Activated naive CD4-positive, alpha-beta T cell treated with anti-CD3 and anti-CD28 coated beads, Interleukin-2, amount 50 U/mL, for 72 hours (primary cell): ENCODE measurements around the gene GDAP1L1. TPM values are rescaled to one million over a fixed set of nuclear protein-coding genes. Genes with fewer than 3 reads are reported as not detected.
"Not testable (repeated sequence)": the region's sequence is repeated elsewhere in the genome, so short reads cannot be mapped to it uniquely, and the experiment has no call there.

Source experiments
- ATAC-seq, 2 donors: fragments of 150-1000 bp; cut with Tn5 transposase; 2 replicates each; pipeline ENCODE4 v1.10.0; 2021; ENCODE audit warnings: mild to moderate bottlenecking in 2 of 2, moderate library complexity in 2 of 2
- DNase-seq, 2 donors: peaks; one replicate each; pipeline ENCODE4 v3.0.0; 2021 to 2022; ENCODE audit warnings: low spot score in 2 of 2
- H3K27ac Mint-ChIP-seq, 2 donors: one replicate each; pipeline ENCODE4 v1.8.0; 2022; ENCODE audit warnings: mild to moderate bottlenecking in 2 of 2, mixed read lengths in 2 of 2
- H3K36me3 Mint-ChIP-seq, 2 donors: one replicate each; pipeline ENCODE4 v1.8.0; 2022; ENCODE audit warnings: mixed read lengths in 2 of 2
- H3K9me3 Mint-ChIP-seq, 2 donors: one replicate each; pipeline ENCODE4 v1.8.0; 2022; ENCODE audit warnings: mixed read lengths in 2 of 2
- total RNA-seq, 2 donors: library from RNA; stranded (reverse); gene quantifications; one replicate each; pipeline ENCODE4 v1.2.3, GENCODE V29; 2022

GDAP1L1 gene
- total RNA-seq, 2 donors from 2014 or later = not detected

DNA sequence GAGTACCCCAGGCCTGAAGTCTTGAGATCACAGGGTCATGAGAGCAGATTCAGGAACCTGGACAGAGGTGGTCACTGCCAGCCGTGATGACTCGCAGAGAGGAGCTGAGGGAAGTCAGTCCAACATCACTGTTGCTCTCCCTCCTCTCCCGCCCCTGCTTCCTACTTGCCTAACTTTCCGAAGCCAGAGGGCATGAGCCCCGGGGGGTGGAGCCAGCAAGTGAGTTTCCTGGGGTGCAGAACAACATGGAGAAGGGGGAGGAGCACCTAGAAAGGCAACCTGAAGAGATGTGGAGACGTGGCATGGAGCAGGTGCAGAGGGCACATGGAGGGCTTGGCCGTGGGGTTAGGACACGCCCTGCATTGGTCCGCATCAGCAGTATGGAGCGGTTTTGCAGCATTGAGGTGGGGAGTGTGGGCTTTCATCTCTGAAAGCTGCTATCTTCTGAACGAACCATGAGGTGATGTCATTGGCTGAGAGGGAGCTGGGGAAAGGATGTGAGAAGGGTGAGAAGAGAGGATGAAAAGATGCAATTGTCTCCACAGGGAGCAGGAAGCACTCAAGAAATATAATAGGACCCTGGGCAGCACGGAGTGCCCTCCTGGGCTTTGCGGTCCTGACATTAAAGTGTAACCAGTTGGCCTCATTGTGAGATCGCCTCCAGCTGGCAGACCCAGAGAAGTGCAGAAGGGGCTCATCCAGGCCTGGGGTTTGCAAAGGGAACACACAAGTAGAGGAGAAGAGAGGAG lies 25.0 kb downstream of the GDAP1L1 start:
- Mint-ChIP-seq H3K36me3 (no peaks in the 10 kb centered on the region), H3K27ac (no peak overlapping the region), H3K9me3 (no peaks in the 10 kb centered on the region)
- peak in 1 of 2 donors; percentile 8 for DNase-seq
- peak in 1 of 2 donors; percentile 22 for ATAC-seq

DNA sequence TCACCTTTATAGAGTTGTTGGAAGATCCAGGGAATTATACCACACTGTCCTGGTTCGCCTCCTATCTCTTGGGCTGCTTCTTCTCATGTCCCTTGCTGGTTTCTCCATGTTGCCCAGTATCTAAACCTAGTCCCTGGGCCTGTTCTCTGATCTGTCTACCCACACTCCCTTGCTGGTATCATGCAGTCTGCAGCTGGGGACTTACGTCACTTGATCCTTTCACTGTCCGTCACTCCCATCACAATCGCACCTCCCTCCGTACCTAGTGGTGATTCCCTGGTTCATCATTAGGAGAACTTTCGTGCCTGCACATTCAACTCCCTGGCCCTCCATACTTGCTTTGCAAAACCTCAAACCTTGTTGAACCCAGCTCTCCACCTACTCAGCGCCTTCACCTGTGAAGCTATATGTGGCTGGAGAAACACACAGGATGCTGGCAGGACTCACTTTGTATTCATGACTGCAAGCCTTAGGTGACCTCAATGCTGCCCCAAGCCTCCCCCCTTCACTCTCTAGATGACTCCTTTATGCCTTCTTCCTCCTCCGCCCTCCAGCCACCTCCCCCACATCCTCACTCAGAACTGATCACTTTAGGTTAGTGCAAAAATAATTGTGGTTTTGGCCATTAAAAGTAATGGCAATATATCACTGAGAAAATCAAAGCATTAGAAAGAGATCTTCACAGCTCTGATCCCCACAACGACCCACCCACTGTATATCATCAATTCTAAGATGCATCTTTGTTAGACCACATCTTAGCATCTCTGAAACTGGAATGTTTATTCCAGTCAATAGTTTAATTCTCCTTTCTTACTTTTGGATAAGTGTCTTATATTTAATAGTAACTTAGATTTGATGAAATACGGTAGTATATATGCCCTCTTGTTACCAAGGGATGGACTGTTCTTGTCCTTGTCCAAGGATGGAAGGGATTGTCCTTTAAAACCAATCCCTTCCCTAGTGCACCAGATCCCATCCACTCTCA lies 26.4 kb downstream of the GDAP1L1 start:
- ATAC-seq (no peak), DNase-seq (no peak)
- no peaks in the 10 kb centered on the region for H3K9me3 Mint-ChIP-seq
- H3K36me3 Mint-ChIP-seq = no peaks in the 10 kb centered on the region
- no peak overlapping the region for H3K27ac Mint-ChIP-seq

DNA sequence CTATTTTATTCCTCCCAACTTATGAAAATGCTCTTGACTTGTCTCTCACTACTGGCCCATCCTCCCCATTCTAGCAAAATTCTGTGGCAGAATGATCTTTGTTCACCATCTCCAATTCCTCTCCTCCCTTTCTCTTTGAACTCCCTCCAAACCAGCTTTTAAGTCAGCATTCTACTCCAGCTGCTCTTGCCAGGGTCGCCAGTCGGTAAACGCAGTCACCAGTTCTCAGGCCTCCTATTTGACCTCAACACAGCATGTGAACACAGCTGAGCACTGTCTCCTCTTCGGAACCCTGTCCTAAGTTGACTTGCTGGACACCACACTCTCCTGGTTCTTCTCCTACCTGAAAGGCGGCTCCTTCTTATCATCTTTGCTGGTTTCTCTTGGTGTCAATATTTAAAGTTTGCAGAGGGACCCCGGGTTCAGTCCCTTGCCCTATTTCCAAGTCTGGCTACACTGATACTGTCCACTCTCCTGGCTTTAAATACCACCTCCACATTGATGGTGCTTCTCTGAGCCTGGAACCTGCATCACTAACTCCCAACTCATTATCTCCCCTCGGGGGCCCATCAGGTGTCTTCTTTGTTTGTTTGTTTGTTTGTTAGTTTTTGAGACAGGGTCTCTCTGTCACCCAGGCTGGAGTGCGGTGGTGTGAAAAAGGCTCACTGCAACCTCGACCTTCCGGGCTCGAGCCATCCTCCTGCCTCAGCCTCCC lies 27.4 kb downstream of the GDAP1L1 start:
- ATAC-seq (no peak), DNase-seq (no peak)
- Mint-ChIP-seq H3K36me3 (no peaks in the 10 kb centered on the region), H3K27ac (no peak overlapping the region), H3K9me3 (no peaks in the 10 kb centered on the region)

DNA sequence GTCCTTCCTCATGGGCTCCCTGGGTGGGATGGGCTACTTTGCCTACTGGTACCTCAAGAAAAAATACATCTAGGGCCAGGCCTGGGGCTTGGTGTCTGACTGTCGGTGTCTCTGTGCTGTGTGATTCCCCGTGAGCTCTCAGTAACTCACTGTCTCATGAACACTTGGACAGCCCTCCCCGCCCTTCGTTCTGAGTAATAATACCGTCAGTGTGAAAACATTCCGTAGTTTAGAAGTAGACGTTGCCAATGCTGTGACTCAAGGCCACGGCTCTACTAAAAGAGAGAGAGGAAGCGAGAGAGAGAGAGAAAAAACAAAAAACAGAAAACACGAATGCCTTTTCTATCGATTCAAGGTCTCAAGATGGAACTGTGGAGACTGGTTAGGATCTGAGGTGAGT lies 32.1 kb downstream of the GDAP1L1 start:
- DNase-seq (no peak), ATAC-seq (no peak)
- H3K9me3 Mint-ChIP-seq = no peaks in the 10 kb centered on the region
- H3K27ac Mint-ChIP-seq = no peak overlapping the region
- no peaks in the 10 kb centered on the region for H3K36me3 Mint-ChIP-seq

DNA sequence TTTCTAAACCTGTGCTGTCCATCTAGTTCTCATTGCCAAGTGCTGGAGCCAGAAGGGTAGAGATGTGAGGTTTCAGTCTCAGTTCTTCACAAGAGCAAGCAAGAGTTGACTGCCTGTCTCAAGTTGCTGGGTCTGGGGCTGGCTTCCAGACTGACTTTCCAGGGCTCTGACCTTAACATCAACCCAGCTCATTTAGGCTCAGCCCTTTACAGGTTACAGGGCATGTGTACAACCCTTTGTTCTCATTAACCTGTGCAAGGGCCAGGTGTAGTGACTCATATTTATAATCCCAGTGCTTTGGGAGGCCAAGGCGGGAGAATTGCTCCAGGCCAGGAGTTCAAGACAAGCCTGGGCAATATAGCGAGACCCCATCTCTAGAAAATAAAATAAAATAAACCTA lies 33.3 kb downstream of the GDAP1L1 start:
- ATAC-seq (no peak), DNase-seq (no peak)
- no peaks in the 10 kb centered on the region for H3K9me3 Mint-ChIP-seq
- H3K36me3 Mint-ChIP-seq = no peaks in the 10 kb centered on the region
- H3K27ac Mint-ChIP-seq = no peak overlapping the region

DNA sequence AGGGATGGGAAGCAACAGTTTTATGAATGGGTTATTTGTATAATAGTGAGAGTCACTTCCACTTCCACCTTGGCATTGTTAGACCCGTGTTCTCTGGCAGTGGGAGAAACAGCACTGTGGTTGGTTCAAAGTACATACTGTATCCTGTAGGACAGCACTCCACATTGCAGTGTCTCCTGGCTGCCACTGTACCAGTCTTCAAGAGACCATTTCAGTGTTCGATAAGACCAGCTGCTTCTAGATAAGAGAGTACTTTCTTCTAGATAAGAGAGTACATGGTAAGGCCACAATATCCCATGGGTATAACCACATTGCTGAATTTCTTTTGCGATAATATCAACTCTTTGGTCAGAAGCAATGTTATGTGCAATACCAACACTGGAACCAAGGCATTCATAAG lies 35.1 kb downstream of the GDAP1L1 start:
- Mint-ChIP-seq H3K36me3 (no peaks in the 10 kb centered on the region), H3K27ac (no peak overlapping the region), H3K9me3 (no peaks in the 10 kb centered on the region)
- DNase-seq (no peak), ATAC-seq (no peak)

DNA sequence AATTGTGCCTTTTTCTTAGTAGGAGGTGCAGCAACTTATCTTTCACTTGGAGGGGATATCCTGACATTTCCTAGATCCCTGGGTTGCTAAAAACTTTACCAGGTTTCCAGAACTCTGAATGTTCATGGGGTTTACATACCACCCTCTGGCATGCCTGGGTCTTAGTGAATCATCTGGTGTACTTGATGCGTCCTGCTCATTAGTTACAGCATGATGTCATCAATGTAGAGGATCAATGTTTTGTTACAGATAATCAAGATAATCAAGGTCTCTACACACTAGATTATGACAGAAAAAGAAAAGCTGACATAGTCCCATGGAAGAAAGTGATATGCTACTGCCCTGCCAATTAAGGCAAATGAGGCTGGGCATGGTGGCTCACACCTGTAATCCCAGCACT lies 36.9 kb downstream of the GDAP1L1 start:
- no peak for ATAC-seq
- peaks cover 0 to 5% of the 10 kb centered on the region in 2 donors for H3K36me3 Mint-ChIP-seq
- H3K27ac Mint-ChIP-seq = no peak overlapping the region
- DNase-seq = no peak
- peaks cover 0 to 4% of the 10 kb centered on the region in 2 donors for H3K9me3 Mint-ChIP-seq

DNA sequence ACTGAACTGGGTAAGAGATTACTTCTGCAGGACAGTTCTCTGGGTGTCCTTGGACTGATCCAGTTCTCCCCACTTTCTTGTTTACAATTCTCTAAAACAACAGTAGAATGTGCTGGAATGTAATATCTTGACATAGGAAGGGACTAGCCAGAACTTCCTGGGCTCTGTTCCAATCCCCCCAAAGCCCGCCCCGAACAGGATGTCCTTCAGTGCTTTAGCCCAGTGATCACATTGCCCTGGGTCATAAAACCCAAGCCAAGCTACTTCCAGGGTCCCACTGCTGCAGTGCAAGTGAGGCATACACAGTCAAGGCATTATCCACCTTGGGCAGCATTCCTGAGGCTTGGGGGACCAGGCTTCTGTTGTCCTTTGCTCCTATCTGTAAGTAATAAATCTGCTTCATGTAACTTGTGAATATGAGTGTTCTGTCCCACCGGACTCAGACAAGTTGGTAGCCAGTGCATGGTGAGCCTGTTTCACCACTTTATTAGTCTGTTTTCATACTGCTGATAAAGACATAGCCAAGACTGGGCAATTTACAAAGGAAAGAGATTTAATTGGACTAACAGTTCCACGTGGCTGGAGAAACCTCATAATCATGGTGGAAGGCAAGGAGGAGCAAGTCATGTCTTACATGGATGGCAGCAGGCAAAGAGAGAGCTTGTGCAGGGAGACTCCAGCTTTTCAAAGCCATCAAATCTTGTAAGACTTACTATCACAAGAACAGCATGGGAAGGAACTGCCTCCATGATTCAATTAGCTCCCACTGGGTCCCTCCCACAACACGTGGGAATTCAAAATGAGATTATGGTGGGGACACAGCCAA lies 40.4 kb downstream of the GDAP1L1 start:
- H3K9me3 Mint-ChIP-seq = peaks cover 0 to 4% of the 10 kb centered on the region in 2 donors
- no peak overlapping the region for H3K27ac Mint-ChIP-seq

DNA sequence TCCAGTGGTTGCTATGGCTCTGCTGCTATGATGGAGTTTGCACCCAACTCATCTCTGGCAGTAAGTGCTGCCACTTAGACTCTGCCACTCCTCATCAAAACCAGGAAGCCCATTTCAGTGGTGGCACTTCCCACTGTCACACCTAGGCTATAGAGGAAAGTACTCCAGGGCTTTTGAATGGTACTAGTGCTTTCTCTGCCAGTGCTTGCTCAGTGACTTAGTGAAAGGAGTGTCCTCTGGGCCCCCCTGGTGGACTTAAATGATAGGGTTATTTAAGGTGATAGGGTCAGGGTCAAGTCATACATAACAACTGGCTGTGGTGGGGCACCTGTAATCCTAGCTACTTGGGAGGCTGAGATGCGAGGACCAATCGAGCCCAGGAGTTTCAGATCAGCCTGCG lies 41.1 kb downstream of the GDAP1L1 start:
- no peak for DNase-seq
- Mint-ChIP-seq H3K27ac (no peak overlapping the region), H3K36me3 (peaks cover 0 to 5% of the 10 kb centered on the region in 2 donors), H3K9me3 (peaks cover 0 to 4% of the 10 kb centered on the region in 2 donors)
- no peak for ATAC-seq

More for the DNA sequence above, 40.4 kb downstream of the GDAP1L1 start:
- ATAC-seq = no peak
- no peak for DNase-seq
- H3K36me3 Mint-ChIP-seq = peaks cover 0 to 5% of the 10 kb centered on the region in 2 donors

DNA sequence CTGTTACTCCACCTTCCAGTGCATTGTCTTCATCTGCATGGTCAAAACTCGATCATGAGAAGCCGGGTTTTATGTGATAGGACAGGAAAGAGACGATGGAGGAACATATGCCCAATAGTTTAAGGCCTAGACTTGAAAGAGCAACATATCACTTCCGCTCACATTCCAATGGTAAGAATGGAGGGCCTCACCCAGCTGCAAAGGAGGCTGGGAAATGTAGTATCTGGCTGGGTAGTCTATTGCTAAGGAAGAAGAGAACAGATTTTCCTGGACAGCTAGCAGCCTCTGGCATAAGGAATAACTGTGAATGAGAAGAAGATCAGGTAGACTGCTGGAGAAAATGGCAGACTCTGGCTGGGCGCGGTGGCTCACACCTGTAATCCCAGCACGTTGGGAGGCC lies 44.6 kb downstream of the GDAP1L1 start:
- no peak for ATAC-seq
- Mint-ChIP-seq H3K27ac (no peak overlapping the region), H3K36me3 (peaks cover 0 to 5% of the 10 kb centered on the region in 2 donors), H3K9me3 (peaks cover 0 to 4% of the 10 kb centered on the region in 2 donors)
- no peak for DNase-seq

DNA sequence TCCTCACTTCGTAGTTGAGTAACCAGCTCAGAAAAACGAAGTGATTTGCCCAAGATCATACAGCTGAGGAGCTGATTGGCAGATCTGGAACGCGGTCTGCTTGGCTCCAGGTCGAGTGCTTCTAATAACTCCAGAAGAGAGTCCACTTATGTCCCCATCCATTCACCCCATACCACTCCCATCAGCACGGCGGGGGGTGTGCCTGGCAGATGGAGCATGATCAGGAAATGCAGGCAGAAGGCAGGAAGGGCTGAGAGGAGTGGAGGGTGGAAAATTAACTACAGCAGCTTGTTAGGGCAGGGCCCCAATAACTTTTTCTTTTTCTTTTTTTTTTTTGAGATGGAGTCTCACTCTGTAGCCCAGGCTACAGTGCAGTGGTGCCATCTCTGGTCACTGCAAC lies 48.9 kb downstream of the GDAP1L1 start:
- peak overlapping the region in 1 of 2 donors; percentile 47 for H3K27ac Mint-ChIP-seq

DNA sequence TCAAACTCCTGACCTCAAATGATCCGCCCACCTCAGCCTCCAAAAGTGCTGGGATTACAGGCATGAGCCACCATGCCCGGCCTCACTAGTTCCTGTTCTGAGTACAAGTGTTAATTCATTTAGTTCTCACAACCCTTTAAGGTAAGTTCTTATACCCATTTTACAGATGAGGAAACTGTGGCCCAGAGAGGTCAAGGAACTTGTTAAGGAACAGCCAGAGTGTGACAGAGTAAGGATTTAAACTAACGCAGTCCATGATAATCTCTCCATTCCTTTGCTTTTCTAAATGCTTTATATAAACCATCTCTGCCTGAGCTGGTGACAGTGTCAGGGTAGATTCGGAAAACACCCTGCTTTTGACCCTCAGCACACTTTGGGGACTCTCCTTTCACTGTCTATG lies 50.6 kb downstream of the GDAP1L1 start:
- no peaks in the 10 kb centered on the region for H3K9me3 Mint-ChIP-seq
- H3K27ac Mint-ChIP-seq = no peak overlapping the region
- no peak for DNase-seq
- ATAC-seq = no peak
- no peaks in the 10 kb centered on the region for H3K36me3 Mint-ChIP-seq

More for the DNA sequence above, 48.9 kb downstream of the GDAP1L1 start:
- no peak for ATAC-seq
- no peak for DNase-seq
- H3K9me3 Mint-ChIP-seq = no peaks in the 10 kb centered on the region
- H3K36me3 Mint-ChIP-seq = no peaks in the 10 kb centered on the region

DNA sequence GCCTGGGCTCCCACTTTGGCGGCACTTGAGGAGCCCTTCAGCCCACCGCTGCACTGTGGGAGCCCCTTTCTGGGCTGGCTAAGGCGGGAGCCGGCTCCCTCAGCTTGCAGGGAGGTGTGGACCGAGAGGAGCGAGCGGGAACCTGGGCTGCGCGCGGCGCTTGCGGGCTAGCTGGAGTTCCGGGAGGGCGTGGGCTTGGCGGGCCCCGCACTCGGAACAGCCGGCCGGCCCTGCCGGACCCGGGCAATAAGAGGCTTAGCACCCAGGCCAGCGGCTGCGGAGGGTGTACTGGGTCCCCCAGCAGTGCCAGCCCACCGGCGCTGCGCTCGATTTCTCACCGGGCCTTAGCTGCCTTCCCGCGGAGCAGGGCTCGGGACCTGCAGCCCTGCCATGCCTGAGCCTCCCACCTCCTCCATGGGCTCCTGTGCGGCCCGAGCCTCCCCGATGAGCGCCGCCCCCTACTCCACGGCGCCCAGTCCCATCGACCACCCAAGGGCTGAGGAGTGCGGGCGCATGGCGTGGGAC lies 52.0 kb downstream of the GDAP1L1 start:
- H3K9me3 Mint-ChIP-seq, H3K27ac Mint-ChIP-seq, H3K36me3 Mint-ChIP-seq, ATAC-seq, DNase-seq: not testable (repeated sequence)

DNA sequence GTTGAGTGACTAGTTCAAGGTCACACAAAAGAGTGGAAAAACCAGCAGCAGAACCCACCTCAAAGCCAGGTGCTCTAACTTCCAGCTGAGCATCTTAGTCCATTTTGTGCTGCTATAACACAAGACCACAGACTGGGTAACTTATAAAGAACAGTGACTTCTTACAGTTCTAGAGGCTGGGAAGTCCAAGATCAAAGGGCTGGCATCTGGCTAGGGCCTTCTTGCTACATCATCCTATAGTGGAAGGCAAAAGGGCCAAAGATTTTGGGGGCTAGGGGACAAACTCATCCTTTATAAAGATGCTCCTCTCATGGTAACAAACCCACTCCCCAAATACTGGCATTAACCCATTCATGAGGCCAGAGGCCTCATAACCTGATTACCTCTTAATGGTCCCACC lies 54.2 kb downstream of the GDAP1L1 start:
- ATAC-seq = no peak

DNA sequence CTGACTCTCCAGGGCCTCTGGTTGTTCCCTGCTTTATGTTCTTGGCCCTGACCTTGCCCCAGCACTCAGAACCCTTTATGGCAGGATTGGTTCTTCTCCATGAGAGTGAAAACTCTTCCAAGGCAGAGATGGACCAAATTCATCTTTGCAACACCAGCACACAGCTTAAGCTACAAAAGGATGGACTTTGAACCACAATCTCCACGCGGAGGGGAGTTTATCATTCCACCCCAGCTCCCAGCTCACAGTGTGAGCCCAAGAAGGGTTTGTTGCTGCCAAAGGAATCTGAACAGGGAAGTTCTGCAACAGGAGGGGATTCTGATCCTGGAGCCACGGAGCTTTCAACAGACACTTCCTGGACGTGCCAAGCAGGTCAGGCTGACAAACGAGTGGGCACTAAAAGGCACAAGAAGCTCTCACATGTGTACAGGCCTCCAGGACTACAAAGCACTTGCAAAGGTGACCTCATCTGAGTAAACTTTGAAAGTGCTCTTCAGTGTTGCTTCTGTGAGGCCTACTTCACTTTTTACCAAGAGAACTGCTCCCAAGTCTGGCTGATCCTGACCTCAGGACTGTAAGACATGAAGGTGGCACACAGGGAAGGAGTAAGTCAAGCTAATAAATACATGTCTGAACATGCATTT lies 55.0 kb downstream of the GDAP1L1 start:
- DNase-seq (no peak), ATAC-seq (no peak)
- no peaks in the 10 kb centered on the region for H3K9me3 Mint-ChIP-seq
- H3K36me3 Mint-ChIP-seq = peaks cover 0 to 4% of the 10 kb centered on the region in 2 donors
- H3K27ac Mint-ChIP-seq = no peak overlapping the region

More for the DNA sequence above, 54.2 kb downstream of the GDAP1L1 start:
- Mint-ChIP-seq H3K9me3 (no peaks in the 10 kb centered on the region), H3K36me3 (no peaks in the 10 kb centered on the region), H3K27ac (no peak overlapping the region)
- no peak for DNase-seq
